Lung (tissue), 12 donors: ENCODE results near the gene CCL22. TPM values are rescaled to one million over a fixed set of nuclear protein-coding genes. Genes with fewer than 3 reads are reported as not detected.

Source experiments
- ATAC-seq: fragments of 200-7000 bp; cut with Tn5 transposase; one replicate; pipeline ENCODE4 v1.9.1; 2020; ENCODE audit warnings: moderate number of reproducible peaks; ENCODE audit not compliant: insufficient read depth, low FRiP score
- DNase-seq, 3 donors: peaks; one replicate each; pipeline ENCODE4 v3.0.0-alpha.2; 2013 to 2017
- H3K27ac ChIP-seq, 2 donors: one replicate each; pipeline ENCODE4 v1.5.1; 2013; ENCODE audit warnings: mild to moderate bottlenecking in 2 of 2, moderate library complexity in 2 of 2, control low read depth in 1 of 2, inconsistent platforms in 1 of 2, low read depth in 1 of 2, low read length in 1 of 2
- H3K27me3 ChIP-seq, 3 donors: one replicate each; pipeline ENCODE4 v1.5.1; 2013; ENCODE audit warnings: low read length in 2 of 3; ENCODE audit not compliant: control insufficient read depth in 3 of 3, insufficient read depth in 3 of 3
- H3K36me3 ChIP-seq, 4 donors: one replicate each; pipeline ENCODE4 v1.5.1; 2013; ENCODE audit warnings: low read length in 4 of 4, mild to moderate bottlenecking in 1 of 4, moderate library complexity in 1 of 4; ENCODE audit not compliant: control insufficient read depth in 4 of 4, insufficient read depth in 4 of 4
- H3K4me1 ChIP-seq, 5 donors: one replicate each; pipeline ENCODE4 v1.5.1; 2013; ENCODE audit warnings: low read length in 5 of 5, mild to moderate bottlenecking in 2 of 5, moderate library complexity in 1 of 5; ENCODE audit not compliant: control insufficient read depth in 5 of 5, insufficient read depth in 5 of 5
- H3K4me3 ChIP-seq: one replicate; pipeline ENCODE4 v1.5.1; 2013; ENCODE audit warnings: mild to moderate bottlenecking, control low read depth, moderate library complexity
- H3K9ac ChIP-seq, 2 donors: one replicate each; pipeline ENCODE4 v1.5.1; 2013; ENCODE audit warnings: low read length in 2 of 2, control low read depth in 1 of 2; ENCODE audit not compliant: insufficient read depth in 1 of 2
- H3K9me3 ChIP-seq, 4 donors: one replicate each; pipeline ENCODE4 v1.5.1; 2013; ENCODE audit warnings: low read length in 3 of 4, mild to moderate bottlenecking in 1 of 4, moderate library complexity in 1 of 4; ENCODE audit not compliant: control insufficient read depth in 4 of 4, insufficient read depth in 3 of 4
- CTCF ChIP-seq: IDR thresholded peaks from 2 replicates; pipeline ENCODE4 v1.5.1; 2012; ENCODE audit warnings: mild to moderate bottlenecking; ENCODE audit errors: control extremely low read depth, extremely low read depth
- WGBS, 2 donors: extraction: QIAGEN DNeasy Blood & Tissue Kit; methylation state at CpG; one replicate each; pipeline ENCODE4 v1.1.7; 2013; 5-methylcytosine and 5-hydroxymethylcytosine counted together
- polyA plus RNA-seq, 2 donors: library from polyadenylated mRNA; stranded (reverse); fragments of 200-250 nt; gene quantifications; one replicate each; pipeline ENCODE4 v1.2.1, GENCODE V29; 2013
- total RNA-seq, 2 donors: library from RNA; depleted of rRNA in 1 of 2; stranded (reverse); fragments of >200 nt in 1 of 2; gene quantifications; one replicate each; pipeline ENCODE4 v1.2.1, GENCODE V29; 2014 to 2021
- donor health status: control.
- donor health status: control.
- donor health status: Bipolar disorder and iron deficiency.
- donor health status: healthy.
- donor health status: DM: yes; HTN: yes; CAD: no.

Gene CCL22
- total and polyA plus RNA-seq, 4 donors: 0.43 to 3.1 (median 1.2) TPM

GRCh38 chr16:57381791-57382534 lies 23.4 kb downstream of the CCL22 start:
- ATAC-seq (no peak), DNase-seq (no peak)
- Histone ChIP-seq H3K27ac (no peak overlapping the region), H3K4me3 (no peak overlapping the region), H3K9me3 (no peaks in the 10 kb centered on the region), H3K27me3 (no peaks in the 10 kb centered on the region), H3K9ac (no peak overlapping the region), H3K4me1 (peaks cover 2 to 12% (median 4%) of the 10 kb centered on the region in 5 donors), H3K36me3 (peaks cover 0 to 8% (median 0%) of the 10 kb centered on the region in 4 donors)
- WGBS, 2 donors: 96 to 97% methylated on average over 35 of the region's 35 CpGs
- TF ChIP-seq CTCF: no peak

GRCh38 chr16:57382535-57383275 lies 24.1 kb downstream of the CCL22 start:
- peaks cover 0 to 8% (median 0%) of the 10 kb centered on the region in 4 donors for H3K36me3 ChIP-seq
- no peak overlapping the region for H3K27ac ChIP-seq
- DNase-seq: no peak
- ATAC-seq: no peak
- no peak overlapping the region for H3K9ac ChIP-seq
- 94 to 95% methylated on average over 15 to 16 of the region's 16 CpGs for WGBS, 2 donors
- no peak overlapping the region for H3K4me3 ChIP-seq
- no peaks in the 10 kb centered on the region for H3K27me3 ChIP-seq
- no peak for TF ChIP-seq CTCF
- H3K4me1 ChIP-seq: peaks cover 2 to 11% (median 4%) of the 10 kb centered on the region in 5 donors
- H3K9me3 ChIP-seq: no peaks in the 10 kb centered on the region

- no peak overlapping the region for H3K4me3 ChIP-seq
- DNase-seq: no peak
- H3K27me3 ChIP-seq: no peaks in the 10 kb centered on the region
- no peak for TF ChIP-seq CTCF
- H3K36me3 ChIP-seq: peaks cover 0 to 8% (median 0%) of the 10 kb centered on the region in 4 donors
- no peak overlapping the region for H3K9ac ChIP-seq
- H3K4me1 ChIP-seq: peaks cover 2 to 11% (median 6%) of the 10 kb centered on the region in 5 donors
- no peaks in the 10 kb centered on the region for H3K9me3 ChIP-seq
- H3K27ac ChIP-seq: no peak overlapping the region
- ATAC-seq: no peak
- 78 to 89% methylated on average over 8 of the region's 8 CpGs for WGBS, 2 donors
These were observed 25.0 kb downstream of the CCL22 start for GRCh38 chr16:57383276-57384247.
